ENCODE results near the gene ABCD1. TPM values are rescaled to one million over a fixed set of nuclear protein-coding genes. Genes with fewer than 3 reads are reported as not detected.

ABCD1 gene
- total and polyA plus RNA-seq, 2 donors from 2014 or later: 5.2 to 13.7 TPM

- H3K36me3 ChIP-seq (ENCODE audit: control insufficient read depth in 2 of 3, insufficient read depth in 3 of 3, low read length in 3 of 3): no peaks in the 10 kb centered on the region
- DNase-seq: peak in 1 of 5 donors; percentile 59
- peak overlapping the region in 1 of 2 donors; percentile 71 for H3K27ac ChIP-seq (ENCODE audit: low read depth in 2 of 2, low read length in 2 of 2)
- H3K9me3 ChIP-seq (ENCODE audit: control insufficient read depth in 2 of 3, insufficient read depth in 1 of 3, low read length in 3 of 3): no peaks in the 10 kb centered on the region
- FAIRE-seq: no peak
- no peak overlapping the region for H3K4me3 ChIP-seq (ENCODE audit: low read length in 3 of 3)
- no peak overlapping the region for H3K9ac ChIP-seq (ENCODE audit: low read length in 3 of 3)
- H3K4me1 ChIP-seq (ENCODE audit: control insufficient read depth in 2 of 3, insufficient read depth in 2 of 3, low read depth in 1 of 3, low read length in 3 of 3): peaks cover 0 to 11% (median 0%) of the 10 kb centered on the region in 3 donors
- no peak for TF ChIP-seq CTCF (IDR thresholded peaks at IDR 0.05; ENCODE audit: borderline replicate concordance, extremely low read depth, insufficient read depth)
- H3K27me3 ChIP-seq (ENCODE audit: control insufficient read depth, insufficient read depth, low read length): no peaks in the 10 kb centered on the region
- intact Hi-C loops (cut with DNase I): no loop called here
Measured at GRCh38 chrX:153700376-153700945, 24.2 kb upstream of the ABCD1 start.

DNA sequence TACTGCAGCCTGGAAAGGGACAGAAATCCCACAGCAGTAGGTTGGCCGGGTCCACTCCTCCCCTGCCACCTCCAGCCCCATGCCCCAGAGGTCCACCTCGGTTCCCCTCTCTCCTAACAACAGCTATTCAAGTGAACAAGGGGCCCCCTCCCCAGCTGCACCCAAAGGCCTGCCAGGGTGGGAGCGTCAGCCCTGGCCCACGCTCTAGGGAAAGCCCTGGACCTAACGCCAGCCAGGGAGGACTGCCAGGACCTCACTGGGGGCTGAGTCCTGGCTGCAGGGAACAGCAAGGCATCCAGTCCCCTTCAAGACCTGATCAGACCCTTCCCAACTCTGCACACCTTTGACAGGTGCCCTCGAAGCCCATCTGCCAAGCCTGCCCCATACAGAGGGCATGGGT lies 23.7 kb upstream of the ABCD1 start:
- H3K27me3 ChIP-seq (ENCODE audit: control insufficient read depth, insufficient read depth, low read length): no peaks in the 10 kb centered on the region
- peak in 1 of 5 donors; percentile 66 for DNase-seq
- intact Hi-C loops (cut with DNase I): no loop called here
- TF ChIP-seq CTCF (IDR thresholded peaks at IDR 0.05; ENCODE audit: borderline replicate concordance, extremely low read depth, insufficient read depth): no peak
- no peak overlapping the region for H3K4me3 ChIP-seq (ENCODE audit: low read length in 3 of 3)
- H3K9ac ChIP-seq (ENCODE audit: low read length in 3 of 3): no peak overlapping the region
- no peak for FAIRE-seq
- no peaks in the 10 kb centered on the region for H3K9me3 ChIP-seq (ENCODE audit: control insufficient read depth in 2 of 3, insufficient read depth in 1 of 3, low read length in 3 of 3)
- peaks cover 0 to 11% (median 0%) of the 10 kb centered on the region in 3 donors for H3K4me1 ChIP-seq (ENCODE audit: control insufficient read depth in 2 of 3, insufficient read depth in 2 of 3, low read depth in 1 of 3, low read length in 3 of 3)
- no peaks in the 10 kb centered on the region for H3K36me3 ChIP-seq (ENCODE audit: control insufficient read depth in 2 of 3, insufficient read depth in 3 of 3, low read length in 3 of 3)
- H3K27ac ChIP-seq (ENCODE audit: low read depth in 2 of 2, low read length in 2 of 2): no peak overlapping the region

- intact Hi-C loops (cut with DNase I): no loop called here
- no peaks in the 10 kb centered on the region for H3K9me3 ChIP-seq (ENCODE audit: control insufficient read depth in 2 of 3, insufficient read depth in 1 of 3, low read length in 3 of 3)
- H3K27me3 ChIP-seq (ENCODE audit: control insufficient read depth, insufficient read depth, low read length): no peaks in the 10 kb centered on the region
- H3K36me3 ChIP-seq (ENCODE audit: control insufficient read depth in 2 of 3, insufficient read depth in 3 of 3, low read length in 3 of 3): no peaks in the 10 kb centered on the region
- FAIRE-seq (no peak), DNase-seq (peak in 1 of 5 donors; percentile 66)
- H3K4me1 ChIP-seq (ENCODE audit: control insufficient read depth in 2 of 3, insufficient read depth in 2 of 3, low read depth in 1 of 3, low read length in 3 of 3): peaks cover 0 to 11% (median 0%) of the 10 kb centered on the region in 3 donors
- H3K4me3 ChIP-seq (ENCODE audit: low read length in 3 of 3): no peak overlapping the region
- no peak overlapping the region for H3K27ac ChIP-seq (ENCODE audit: low read depth in 2 of 2, low read length in 2 of 2)
- no peak for TF ChIP-seq CTCF (IDR thresholded peaks at IDR 0.05; ENCODE audit: borderline replicate concordance, extremely low read depth, insufficient read depth)
- no peak overlapping the region for H3K9ac ChIP-seq (ENCODE audit: low read length in 3 of 3)
Measured at GRCh38 chrX:153701706-153702105, 22.9 kb upstream of the ABCD1 start.
